Stimulated activated CD4-positive, alpha-beta T cell treated with anti-CD3 and anti-CD28 coated beads, Interleukin-2, amount 100 ng/mL, for 48 hours (primary cell): ENCODE data around the gene BAG3.

Source experiments
- DNase-seq, 2 donors: peaks; one replicate each; pipeline ENCODE4 v3.0.0-alpha.2; 2020

Gene BAG3

GRCh38 chr10:119667562-119668328, 16.6 kb downstream of the BAG3 start:
- DNase-seq, result no peak

- DNase-seq, result no peak
Measured at GRCh38 chr10:119668461-119668860, 17.3 kb downstream of the BAG3 start.

GRCh38 chr10:119669331-119669730, 18.2 kb downstream of the BAG3 start:
- no peak for DNase-seq

- no peak for DNase-seq
Measured at GRCh38 chr10:119669975-119670640, 18.9 kb downstream of the BAG3 start.

- no peak for DNase-seq
Measured at GRCh38 chr10:119670717-119671116, 19.5 kb downstream of the BAG3 start.

- no peak for DNase-seq
Measured at GRCh38 chr10:119671381-119671780, 20.2 kb downstream of the BAG3 start.

GRCh38 chr10:119672291-119672690, 21.1 kb downstream of the BAG3 start:
- DNase-seq, result no peak

- DNase-seq, result no peak
Measured at GRCh38 chr10:119673271-119673670, 22.1 kb downstream of the BAG3 start.

- DNase-seq, result no peak
Measured at GRCh38 chr10:119675483-119676170, 24.4 kb downstream of the BAG3 start.

- DNase-seq, result no peak
Measured at GRCh38 chr10:119677126-119677525, 25.9 kb downstream of the BAG3 start.

- no peak for DNase-seq
Measured at GRCh38 chr10:119677904-119678755, 26.9 kb downstream of the BAG3 start.

GRCh38 chr10:119679480-119679829, 28.3 kb downstream of the BAG3 start:
- no peak for DNase-seq

- no peak for DNase-seq
Measured at GRCh38 chr10:119680050-119680449, 28.9 kb downstream of the BAG3 start.

GRCh38 chr10:119680650-119681081, 29.5 kb downstream of the BAG3 start:
- no peak for DNase-seq

GRCh38 chr10:119686465-119687191, 35.4 kb downstream of the BAG3 start:
- DNase-seq, result peak; percentile 85 to 89

- DNase-seq, result no peak
Measured at GRCh38 chr10:119687192-119688032, 36.2 kb downstream of the BAG3 start.

GRCh38 chr10:119688033-119688508, 36.9 kb downstream of the BAG3 start:
- no peak for DNase-seq

GRCh38 chr10:119689016-119689580, 37.9 kb downstream of the BAG3 start:
- DNase-seq, result no peak

GRCh38 chr10:119691726-119692125, 40.5 kb downstream of the BAG3 start:
- DNase-seq, result no peak

- no peak for DNase-seq
Measured at GRCh38 chr10:119693262-119693957, 42.2 kb downstream of the BAG3 start.
